ENCODE measurements around the gene PLXNB2. TPM values are rescaled to one million over a fixed set of nuclear protein-coding genes. Genes with fewer than 3 reads are reported as not detected.

Gene PLXNB2
- total RNA-seq, 1 experiment from 2014 or later, result 236 TPM

DNA sequence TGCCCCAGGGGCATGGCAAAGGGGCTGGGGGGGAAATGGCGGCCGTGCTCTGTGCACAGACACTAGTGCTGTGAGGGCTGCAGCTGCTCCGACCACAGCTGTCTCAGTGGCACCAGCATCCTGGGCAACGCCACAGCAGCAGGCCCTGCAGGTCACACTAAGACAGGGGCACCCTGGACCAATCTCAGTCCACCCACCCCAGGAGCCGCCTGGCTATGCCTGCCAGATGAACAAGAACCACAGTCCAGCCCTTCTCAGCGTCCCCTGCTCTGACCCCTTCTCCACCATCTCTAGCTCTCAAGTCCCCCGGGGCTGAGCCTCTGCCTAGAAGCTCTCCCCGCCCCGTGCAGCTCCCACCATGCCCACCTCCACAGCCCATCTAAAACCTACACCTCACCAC is 79.1 kb downstream of the PLXNB2 start:
- no TSS peak for BruUV-seq (replicated peaks)
- CTCF ChIA-PET, result no interaction called here
- Histone ChIP-seq H3K4me3 (replicated peaks in 1 of 2; ENCODE audit: low read depth in 1 of 2, low read length in 2 of 2) (no peak overlapping the region), H3K9me2 (ENCODE audit: insufficient read depth) (no peaks in the 10 kb centered on the region), H3K9me3 (ENCODE audit: control insufficient read depth in 1 of 2, insufficient read depth in 1 of 2, low read depth in 1 of 2, low read length in 2 of 2) (no peaks in the 10 kb centered on the region), H3K4me1 (ENCODE audit: control insufficient read depth in 1 of 2, insufficient read depth in 2 of 2, low read length in 2 of 2) (no peaks in the 10 kb centered on the region), H3K4me2 (ENCODE audit: low read length) (no peak overlapping the region), H3K9ac (ENCODE audit: low read length) (no peak overlapping the region), H3K36me3 (ENCODE audit: control insufficient read depth in 1 of 2, insufficient read depth in 2 of 2, low read length in 2 of 2) (peaks cover 8 to 12% of the 10 kb centered on the region in 2 experiments; a peak in 3 of 4 replicates), H4K20me1 (ENCODE audit: insufficient read depth) (no peaks in the 10 kb centered on the region), H3K27ac (ENCODE audit: low read depth, low read length) (no peak overlapping the region), H3K79me2 (ENCODE audit: insufficient read depth, low read length) (peaks cover 16% of the 10 kb centered on the region), H3K27me3 (ENCODE audit: insufficient read depth, low read length) (no peaks in the 10 kb centered on the region), H2AFZ (ENCODE audit: low read depth, low read length, poor library complexity, severe bottlenecking) (no peak overlapping the region)
- ATAC-seq (no peak), DNase-seq (ENCODE audit: low read depth, low spot score) (no peak)
- RAD21 ChIA-PET (ENCODE audit: low non-redundant PET in 1 of 2, low total read pairs in 2 of 2, uncharacterized antibody in 2 of 2, unreplicated experiment in 2 of 2), result no interaction called here
- POLR2A ChIA-PET, result no interaction called here
- intact Hi-C loops (cut with micrococcal nuclease), result no loop called here
- TF ChIP-seq POLR2A (IDR thresholded peaks at IDR 0.05; ENCODE audit: borderline replicate concordance, extremely low read depth, insufficient read depth, insufficient read length) (no peak), SRF (IDR thresholded peaks at IDR 0.05; ENCODE audit: low read depth) (no peak), FOSL1 (IDR thresholded peaks at IDR 0.05; ENCODE audit: low read depth) (no peak), EZH2phosphoT487 (IDR thresholded peaks at IDR 0.05; ENCODE audit: borderline replicate concordance) (no peak), JUND (IDR thresholded peaks at IDR 0.05) (no peak)
- TF ChIP-seq, protein P1, sequence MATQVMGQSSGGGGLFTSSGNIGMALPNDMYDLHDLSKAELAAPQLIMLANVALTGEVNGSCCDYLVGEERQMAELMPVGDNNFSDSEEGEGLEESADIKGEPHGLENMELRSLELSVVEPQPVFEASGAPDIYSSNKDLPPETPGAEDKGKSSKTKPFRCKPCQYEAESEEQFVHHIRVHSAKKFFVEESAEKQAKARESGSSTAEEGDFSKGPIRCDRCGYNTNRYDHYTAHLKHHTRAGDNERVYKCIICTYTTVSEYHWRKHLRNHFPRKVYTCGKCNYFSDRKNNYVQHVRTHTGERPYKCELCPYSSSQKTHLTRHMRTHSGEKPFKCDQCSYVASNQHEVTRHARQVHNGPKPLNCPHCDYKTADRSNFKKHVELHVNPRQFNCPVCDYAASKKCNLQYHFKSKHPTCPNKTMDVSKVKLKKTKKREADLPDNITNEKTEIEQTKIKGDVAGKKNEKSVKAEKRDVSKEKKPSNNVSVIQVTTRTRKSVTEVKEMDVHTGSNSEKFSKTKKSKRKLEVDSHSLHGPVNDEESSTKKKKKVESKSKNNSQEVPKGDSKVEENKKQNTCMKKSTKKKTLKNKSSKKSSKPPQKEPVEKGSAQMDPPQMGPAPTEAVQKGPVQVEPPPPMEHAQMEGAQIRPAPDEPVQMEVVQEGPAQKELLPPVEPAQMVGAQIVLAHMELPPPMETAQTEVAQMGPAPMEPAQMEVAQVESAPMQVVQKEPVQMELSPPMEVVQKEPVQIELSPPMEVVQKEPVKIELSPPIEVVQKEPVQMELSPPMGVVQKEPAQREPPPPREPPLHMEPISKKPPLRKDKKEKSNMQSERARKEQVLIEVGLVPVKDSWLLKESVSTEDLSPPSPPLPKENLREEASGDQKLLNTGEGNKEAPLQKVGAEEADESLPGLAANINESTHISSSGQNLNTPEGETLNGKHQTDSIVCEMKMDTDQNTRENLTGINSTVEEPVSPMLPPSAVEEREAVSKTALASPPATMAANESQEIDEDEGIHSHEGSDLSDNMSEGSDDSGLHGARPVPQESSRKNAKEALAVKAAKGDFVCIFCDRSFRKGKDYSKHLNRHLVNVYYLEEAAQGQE (IDR thresholded peaks at IDR 0.05; ENCODE audit: low read depth), result no peak
- TF ChIP-seq, protein P2, sequence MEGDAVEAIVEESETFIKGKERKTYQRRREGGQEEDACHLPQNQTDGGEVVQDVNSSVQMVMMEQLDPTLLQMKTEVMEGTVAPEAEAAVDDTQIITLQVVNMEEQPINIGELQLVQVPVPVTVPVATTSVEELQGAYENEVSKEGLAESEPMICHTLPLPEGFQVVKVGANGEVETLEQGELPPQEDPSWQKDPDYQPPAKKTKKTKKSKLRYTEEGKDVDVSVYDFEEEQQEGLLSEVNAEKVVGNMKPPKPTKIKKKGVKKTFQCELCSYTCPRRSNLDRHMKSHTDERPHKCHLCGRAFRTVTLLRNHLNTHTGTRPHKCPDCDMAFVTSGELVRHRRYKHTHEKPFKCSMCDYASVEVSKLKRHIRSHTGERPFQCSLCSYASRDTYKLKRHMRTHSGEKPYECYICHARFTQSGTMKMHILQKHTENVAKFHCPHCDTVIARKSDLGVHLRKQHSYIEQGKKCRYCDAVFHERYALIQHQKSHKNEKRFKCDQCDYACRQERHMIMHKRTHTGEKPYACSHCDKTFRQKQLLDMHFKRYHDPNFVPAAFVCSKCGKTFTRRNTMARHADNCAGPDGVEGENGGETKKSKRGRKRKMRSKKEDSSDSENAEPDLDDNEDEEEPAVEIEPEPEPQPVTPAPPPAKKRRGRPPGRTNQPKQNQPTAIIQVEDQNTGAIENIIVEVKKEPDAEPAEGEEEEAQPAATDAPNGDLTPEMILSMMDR (IDR thresholded peaks at IDR 0.05 in 2 of 3, conservative IDR thresholded peaks at IDR 0.05 in 1 of 3; ENCODE audit: borderline replicate concordance in 1 of 3, insufficient read depth in 1 of 3, low read depth in 2 of 3, low read length in 2 of 3), result no peak
